Measurements from ENCODE around the gene PPIG.
A peak's percentile ranks its signal among the peaks of the same experiment; 100 is the strongest.
"Not testable (repeated sequence)": the region's sequence is repeated elsewhere in the genome, so short reads cannot be mapped to it uniquely, and the experiment has no call there.

The PPIG gene

DNA sequence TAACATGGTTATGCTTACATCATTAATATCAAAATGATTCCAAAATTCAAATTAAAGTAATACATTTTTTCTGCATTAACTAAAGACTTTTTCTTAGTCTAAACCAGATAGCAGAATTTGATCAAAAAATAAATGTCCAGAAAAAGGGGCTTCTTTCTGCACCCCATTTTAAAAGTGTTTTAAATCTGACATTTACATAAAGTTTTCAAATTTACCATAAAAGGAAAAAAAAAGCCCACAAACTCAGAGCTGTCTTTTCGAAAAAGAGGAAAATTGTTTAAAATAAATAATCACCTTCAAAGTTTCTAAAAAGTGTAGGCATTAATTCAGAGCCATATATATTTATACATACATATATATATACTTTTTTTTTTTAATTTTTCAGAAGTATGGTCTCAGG, 12.0 kb upstream of the PPIG start:
- no peaks in the 10 kb centered on the region for H3K27me3 ChIP-seq (ENCODE audit: control insufficient read depth, insufficient read depth, low read length)
- no peaks in the 10 kb centered on the region for H3K36me3 ChIP-seq (ENCODE audit: control insufficient read depth, insufficient read depth, low read length)
- no peak overlapping the region for H3K4me3 ChIP-seq (ENCODE audit: low read length)
- no peak overlapping the region for H3K9ac ChIP-seq (ENCODE audit: low read length)
- no peaks in the 10 kb centered on the region for H3K9me3 ChIP-seq (ENCODE audit: control insufficient read depth, low read length)
- H3K4me1 ChIP-seq (ENCODE audit: control insufficient read depth, insufficient read depth, low read length), result no peaks in the 10 kb centered on the region

DNA sequence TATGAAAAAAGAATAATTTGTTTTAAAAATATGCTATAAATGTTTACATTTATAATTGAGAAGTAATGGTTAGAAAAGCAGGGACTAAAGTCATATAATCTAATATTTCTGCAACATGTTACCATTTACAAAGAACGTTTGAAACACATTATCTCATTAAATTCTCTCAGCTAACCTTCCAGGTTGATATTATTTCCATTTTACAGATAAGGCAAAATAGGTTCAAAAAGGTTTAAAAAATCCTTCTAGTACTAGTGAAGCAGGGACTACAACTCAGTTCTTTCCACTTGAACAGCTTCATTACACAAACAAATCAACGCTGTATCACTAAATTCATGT, 11.4 kb upstream of the PPIG start:
- Histone ChIP-seq H3K4me3 (ENCODE audit: low read length) (peak overlapping the region; percentile 26), H3K9ac (ENCODE audit: low read length) (peak overlapping the region; percentile 68)

DNA sequence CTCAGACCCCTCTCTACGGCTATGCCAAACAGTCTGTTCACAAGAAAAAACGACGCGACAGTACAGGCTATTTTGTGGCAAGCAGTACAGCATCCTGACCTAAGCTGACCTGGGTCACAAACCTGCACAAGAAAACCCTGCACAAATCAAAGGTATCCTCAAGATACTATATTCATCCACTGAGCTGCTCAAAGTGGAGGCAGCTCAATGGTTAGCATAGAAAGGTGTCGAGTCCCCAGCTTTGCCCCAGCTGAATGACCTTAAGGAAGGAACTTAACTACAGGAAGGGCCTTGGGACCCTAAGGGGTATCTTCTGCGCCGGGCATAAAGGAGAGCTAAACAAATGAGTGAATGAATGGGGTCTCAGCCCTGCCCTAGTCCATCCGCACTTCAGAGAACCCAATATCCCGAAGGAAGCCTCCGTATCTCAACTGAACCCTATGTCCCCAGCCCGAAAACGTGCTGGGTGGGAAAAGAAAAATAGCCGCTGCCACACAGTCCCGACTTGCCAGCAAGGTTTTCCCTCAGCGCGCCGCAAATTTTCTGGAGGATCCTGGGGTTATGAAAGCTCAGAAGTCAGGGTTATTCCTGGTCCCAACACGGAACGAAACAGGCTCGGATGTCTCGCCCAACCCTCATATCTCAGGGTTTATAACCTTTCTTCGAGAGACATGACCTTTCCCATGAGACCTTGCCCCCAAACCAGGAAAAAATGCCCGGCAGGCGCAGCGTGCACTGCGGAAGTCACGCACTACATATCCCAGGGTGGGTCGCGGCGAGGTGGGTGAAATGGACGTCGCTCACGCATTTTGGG, 10.8 kb upstream of the PPIG start, which contains the start of gene FASTKD1:
Gene FASTKD1, minus strand, starts transcription at position 706 of the 814 bp plus-strand sequence. CDS start 1,836 bp downstream, outside the sequence.
- no peaks in the 10 kb centered on the region for H3K27me3 ChIP-seq (ENCODE audit: control insufficient read depth, insufficient read depth, low read length)
- H3K4me1 ChIP-seq (ENCODE audit: control insufficient read depth, insufficient read depth, low read length), result no peaks in the 10 kb centered on the region
- no peaks in the 10 kb centered on the region for H3K36me3 ChIP-seq (ENCODE audit: control insufficient read depth, insufficient read depth, low read length)
- H3K9me3 ChIP-seq (ENCODE audit: control insufficient read depth, low read length), result no peaks in the 10 kb centered on the region
- H3K9ac ChIP-seq (ENCODE audit: low read length), result peak within 1 kb of the TSS; percentile 68
- H3K4me3 ChIP-seq (ENCODE audit: low read length), result peak within 1 kb of the TSS; percentile 26

More for the DNA sequence above, 11.4 kb upstream of the PPIG start:
- Histone ChIP-seq H3K4me1 (ENCODE audit: control insufficient read depth, insufficient read depth, low read length) (no peaks in the 10 kb centered on the region), H3K36me3 (ENCODE audit: control insufficient read depth, insufficient read depth, low read length) (no peaks in the 10 kb centered on the region), H3K27me3 (ENCODE audit: control insufficient read depth, insufficient read depth, low read length) (no peaks in the 10 kb centered on the region), H3K9me3 (ENCODE audit: control insufficient read depth, low read length) (no peaks in the 10 kb centered on the region)

DNA sequence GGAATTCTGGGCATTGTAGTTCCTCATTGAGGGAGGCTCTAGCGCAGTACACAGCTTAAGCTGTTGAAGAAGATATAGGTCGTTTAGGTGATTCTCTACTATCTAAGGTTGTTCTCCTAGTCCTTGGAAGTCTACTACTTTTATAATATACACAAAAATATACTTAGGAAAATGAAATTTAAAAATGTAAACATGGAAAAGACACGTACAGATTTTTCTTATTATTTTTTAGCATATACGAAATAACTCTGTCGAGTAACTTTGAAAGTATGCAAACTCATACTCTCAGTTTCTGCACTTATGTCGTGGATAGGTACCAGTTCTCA, 10.2 kb upstream of the PPIG start:
- Histone ChIP-seq H3K9me3 (ENCODE audit: control insufficient read depth, low read length) (no peaks in the 10 kb centered on the region), H3K4me3 (ENCODE audit: low read length) (peak overlapping the region; percentile 26), H3K4me1 (ENCODE audit: control insufficient read depth, insufficient read depth, low read length) (no peaks in the 10 kb centered on the region), H3K27me3 (ENCODE audit: control insufficient read depth, insufficient read depth, low read length) (no peaks in the 10 kb centered on the region), H3K9ac (ENCODE audit: low read length) (no peak overlapping the region), H3K36me3 (ENCODE audit: control insufficient read depth, insufficient read depth, low read length) (no peaks in the 10 kb centered on the region)

DNA sequence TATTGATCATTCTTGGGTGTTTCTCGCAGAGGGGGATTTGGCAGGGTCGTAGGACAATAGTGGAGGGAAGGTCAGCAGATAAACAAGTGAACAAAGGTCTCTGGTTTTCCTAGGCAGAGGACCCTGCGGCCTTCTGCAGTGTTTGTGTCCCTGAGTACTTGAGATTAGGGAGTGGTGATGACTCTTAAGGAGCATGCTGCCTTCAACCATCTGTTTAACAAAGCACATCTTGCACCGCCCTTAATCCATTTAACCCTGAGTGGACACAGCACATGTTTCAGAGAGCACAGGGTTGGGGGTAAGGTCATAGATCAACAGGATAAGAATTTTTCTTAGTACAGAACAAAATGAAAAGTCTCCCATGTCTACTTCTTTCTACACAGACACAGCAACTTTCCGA, 9.6 kb upstream of the PPIG start:
- H3K9me3 ChIP-seq (ENCODE audit: control insufficient read depth, low read length); H3K4me3 ChIP-seq (ENCODE audit: low read length); H3K4me1 ChIP-seq (ENCODE audit: control insufficient read depth, insufficient read depth, low read length); H3K9ac ChIP-seq (ENCODE audit: low read length); H3K36me3 ChIP-seq (ENCODE audit: control insufficient read depth, insufficient read depth, low read length); H3K27me3 ChIP-seq (ENCODE audit: control insufficient read depth, insufficient read depth, low read length): not testable (repeated sequence)

DNA sequence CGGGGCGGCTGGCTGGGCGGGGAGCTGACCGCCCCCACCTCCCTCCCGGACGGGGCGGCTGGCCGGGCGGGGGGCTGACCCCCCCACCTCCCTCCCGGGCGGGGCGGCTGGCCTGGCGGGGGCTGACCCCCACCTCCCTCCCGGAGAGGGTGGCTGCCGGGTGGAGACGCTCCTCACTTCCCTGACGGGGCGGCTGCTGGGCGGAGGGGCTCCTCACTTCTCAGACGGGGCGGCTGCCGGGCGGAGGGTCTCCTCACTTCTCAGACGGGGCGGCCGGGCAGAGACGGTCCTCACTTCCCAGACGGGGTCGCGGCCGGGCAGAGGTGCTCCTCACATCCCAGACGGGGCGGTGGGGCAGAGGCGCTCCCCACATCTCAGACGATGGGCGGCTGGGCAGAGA, 8.9 kb upstream of the PPIG start:
- H3K9ac ChIP-seq (ENCODE audit: low read length); H3K27me3 ChIP-seq (ENCODE audit: control insufficient read depth, insufficient read depth, low read length); H3K9me3 ChIP-seq (ENCODE audit: control insufficient read depth, low read length); H3K36me3 ChIP-seq (ENCODE audit: control insufficient read depth, insufficient read depth, low read length); H3K4me3 ChIP-seq (ENCODE audit: low read length); H3K4me1 ChIP-seq (ENCODE audit: control insufficient read depth, insufficient read depth, low read length): not testable (repeated sequence)

DNA sequence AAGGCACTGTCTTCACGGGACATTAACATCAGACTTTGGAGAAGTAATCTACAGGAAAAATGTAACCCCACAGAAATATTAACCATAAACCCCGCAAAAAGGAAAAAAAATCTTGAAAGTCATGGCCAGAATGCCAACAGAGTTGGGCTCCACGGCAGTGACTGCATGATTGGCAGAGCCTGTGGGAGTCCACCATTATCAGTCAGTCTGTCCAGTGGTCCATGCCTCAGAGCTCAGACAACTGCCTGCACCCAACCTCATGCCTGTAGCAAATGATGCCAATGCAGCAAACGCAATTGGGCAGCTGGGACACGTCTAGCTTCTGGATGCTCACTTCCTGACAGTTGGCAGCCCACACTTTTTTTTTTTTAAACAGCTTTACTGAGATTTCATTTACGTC, 5.1 kb upstream of the PPIG start:
- Histone ChIP-seq H3K9me3 (ENCODE audit: control insufficient read depth, low read length) (no peaks in the 10 kb centered on the region), H3K36me3 (ENCODE audit: control insufficient read depth, insufficient read depth, low read length) (no peaks in the 10 kb centered on the region), H3K9ac (ENCODE audit: low read length) (no peak overlapping the region), H3K4me1 (ENCODE audit: control insufficient read depth, insufficient read depth, low read length) (peaks cover 3% of the 10 kb centered on the region), H3K27me3 (ENCODE audit: control insufficient read depth, insufficient read depth, low read length) (no peaks in the 10 kb centered on the region), H3K4me3 (ENCODE audit: low read length) (no peak overlapping the region)

DNA sequence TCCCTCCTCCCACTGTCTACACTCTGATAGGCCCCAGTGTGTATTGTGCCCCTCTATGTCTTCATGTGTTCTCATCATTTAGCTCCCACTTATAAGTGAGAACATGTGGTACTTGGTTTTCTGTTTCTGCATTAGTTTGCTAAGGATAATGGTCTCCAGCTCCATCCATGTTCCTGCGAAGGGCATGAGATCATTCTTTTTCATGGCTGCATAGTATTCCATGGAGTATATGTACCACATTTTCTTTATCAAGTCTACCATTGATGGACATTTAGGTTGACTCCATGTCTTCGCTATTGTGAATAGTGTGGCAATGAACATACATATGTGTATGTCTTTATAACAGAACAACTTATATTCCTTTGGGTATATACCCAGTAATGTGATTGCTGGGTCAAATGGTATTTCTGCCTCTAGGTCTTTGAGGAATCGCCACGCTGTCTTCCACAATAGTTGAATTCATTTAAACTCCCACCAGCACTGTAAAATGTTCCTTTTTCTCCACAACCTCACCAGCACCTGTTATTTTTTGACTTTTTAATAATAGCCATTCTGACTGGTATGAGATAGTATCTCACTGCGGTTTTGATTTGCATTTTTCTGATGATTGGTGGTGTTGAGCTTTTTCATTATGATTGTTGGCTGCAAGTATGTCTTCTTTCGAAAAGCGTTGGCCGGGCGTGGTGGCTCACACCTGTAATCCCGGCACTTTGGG, 1.4 kb upstream of the PPIG start:
- not testable (repeated sequence) for H3K4me1 ChIP-seq (ENCODE audit: control insufficient read depth, insufficient read depth, low read length); H3K4me3 ChIP-seq (ENCODE audit: low read length); H3K9me3 ChIP-seq (ENCODE audit: control insufficient read depth, low read length); H3K27me3 ChIP-seq (ENCODE audit: control insufficient read depth, insufficient read depth, low read length); H3K9ac ChIP-seq (ENCODE audit: low read length); H3K36me3 ChIP-seq (ENCODE audit: control insufficient read depth, insufficient read depth, low read length)

DNA sequence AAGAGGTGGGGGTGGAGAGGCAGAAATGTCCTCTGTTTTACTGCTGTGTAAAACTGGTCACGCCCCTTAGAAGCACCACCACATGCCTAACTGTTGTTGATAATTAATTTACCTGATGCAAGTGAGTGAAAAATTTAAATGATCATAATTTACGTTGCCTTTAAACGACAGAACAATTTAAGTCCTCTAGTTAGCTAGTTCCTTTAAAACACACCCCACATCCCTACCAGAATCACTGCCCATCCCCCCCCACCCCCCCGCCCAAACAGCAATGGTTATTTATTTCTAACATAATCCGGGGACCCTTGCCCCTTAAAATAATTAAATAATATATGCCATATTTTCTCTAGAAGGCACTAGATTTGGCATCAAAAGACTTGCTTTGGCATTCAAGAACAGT, 633 bp upstream of the PPIG start:
- Histone ChIP-seq H3K4me1 (ENCODE audit: control insufficient read depth, insufficient read depth, low read length) (peaks cover 10% of the 10 kb centered on the region), H3K4me3 (ENCODE audit: low read length) (no peak overlapping the region), H3K27me3 (ENCODE audit: control insufficient read depth, insufficient read depth, low read length) (no peaks in the 10 kb centered on the region), H3K36me3 (ENCODE audit: control insufficient read depth, insufficient read depth, low read length) (no peaks in the 10 kb centered on the region), H3K9ac (ENCODE audit: low read length) (no peak overlapping the region), H3K9me3 (ENCODE audit: control insufficient read depth, low read length) (no peaks in the 10 kb centered on the region)

DNA sequence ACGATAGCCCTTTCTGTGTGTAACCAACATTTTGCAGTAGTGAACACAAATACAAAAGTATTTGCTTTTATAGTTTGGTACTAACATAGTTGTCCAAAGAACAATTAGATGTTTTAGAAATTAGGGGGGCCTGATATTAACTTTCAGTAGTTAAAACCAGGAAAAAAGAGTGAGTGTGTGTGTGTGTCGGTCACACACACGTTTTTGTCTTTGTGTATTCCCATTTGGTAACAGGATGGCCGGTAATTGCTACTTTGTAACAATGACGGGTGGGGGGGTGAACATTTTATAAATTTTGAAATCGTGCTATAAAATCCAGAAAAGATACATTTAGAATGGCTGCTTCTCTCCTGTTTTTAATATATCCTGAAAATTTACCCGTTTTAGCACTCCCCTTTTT, 1.5 kb downstream of the PPIG start:
- Histone ChIP-seq H3K36me3 (ENCODE audit: control insufficient read depth, insufficient read depth, low read length) (no peaks in the 10 kb centered on the region), H3K9ac (ENCODE audit: low read length) (peak overlapping the region; percentile 51), H3K9me3 (ENCODE audit: control insufficient read depth, low read length) (no peaks in the 10 kb centered on the region), H3K4me3 (ENCODE audit: low read length) (peak overlapping the region; percentile 100), H3K27me3 (ENCODE audit: control insufficient read depth, insufficient read depth, low read length) (no peaks in the 10 kb centered on the region), H3K4me1 (ENCODE audit: control insufficient read depth, insufficient read depth, low read length) (peaks cover 10% of the 10 kb centered on the region)

DNA sequence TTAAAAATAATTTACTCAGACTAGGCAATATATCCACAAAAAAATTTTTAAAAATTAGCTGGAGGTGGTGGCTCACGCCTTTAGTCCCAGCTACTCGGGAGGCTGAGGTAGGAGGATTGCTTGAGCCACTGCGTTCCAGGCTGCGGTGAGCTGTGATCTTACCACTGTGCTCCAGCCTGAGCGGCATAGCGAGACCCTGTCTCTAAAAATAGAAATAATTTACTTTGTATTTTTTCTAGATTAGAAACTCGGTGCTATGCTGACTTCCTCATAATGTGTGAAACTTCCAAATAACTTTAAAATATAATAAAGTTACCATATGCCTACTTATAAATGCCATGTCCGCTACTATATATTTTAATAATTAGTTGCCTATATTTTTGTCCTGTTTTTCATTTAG, 6.7 kb downstream of the PPIG start:
- Histone ChIP-seq H3K9me3 (ENCODE audit: control insufficient read depth, low read length) (no peaks in the 10 kb centered on the region), H3K9ac (ENCODE audit: low read length) (no peak overlapping the region), H3K36me3 (ENCODE audit: control insufficient read depth, insufficient read depth, low read length) (no peaks in the 10 kb centered on the region), H3K27me3 (ENCODE audit: control insufficient read depth, insufficient read depth, low read length) (no peaks in the 10 kb centered on the region), H3K4me3 (ENCODE audit: low read length) (no peak overlapping the region), H3K4me1 (ENCODE audit: control insufficient read depth, insufficient read depth, low read length) (peaks cover 2% of the 10 kb centered on the region)

DNA sequence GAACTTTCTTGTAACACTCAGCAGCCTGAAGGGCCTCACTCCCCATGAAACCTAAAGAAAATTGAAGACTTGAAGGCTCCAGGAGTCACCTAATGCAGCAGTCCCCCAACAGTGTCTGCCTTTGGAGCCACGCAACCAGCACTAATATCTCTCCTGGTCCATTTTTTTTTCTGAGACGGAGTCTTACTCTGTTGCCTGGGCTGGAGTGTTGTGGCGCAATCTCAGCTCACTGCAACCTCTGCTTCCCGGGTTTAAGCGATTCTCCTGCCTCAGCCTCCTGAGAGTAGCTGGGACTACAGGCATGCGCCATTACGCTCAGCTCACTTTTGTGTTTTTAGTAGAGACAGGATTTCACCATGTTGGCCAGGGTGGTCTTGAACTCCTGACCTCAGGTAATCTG, 12.4 kb downstream of the PPIG start:
- not testable (repeated sequence) for H3K36me3 ChIP-seq (ENCODE audit: control insufficient read depth, insufficient read depth, low read length); H3K9ac ChIP-seq (ENCODE audit: low read length); H3K27me3 ChIP-seq (ENCODE audit: control insufficient read depth, insufficient read depth, low read length); H3K4me3 ChIP-seq (ENCODE audit: low read length); H3K9me3 ChIP-seq (ENCODE audit: control insufficient read depth, low read length); H3K4me1 ChIP-seq (ENCODE audit: control insufficient read depth, insufficient read depth, low read length)

Measured in mucosa of stomach (tissue), 1 donor.